AG10803 (cell line): Measurements from ENCODE around the gene NKPD1.

Source experiments
- DNase-seq: peaks from one replicate; pipeline ENCODE4 v3.0.0; 2010; ENCODE audit warnings: low read depth
- H3K4me3 ChIP-seq: 2 replicates; pipeline ENCODE4 v1.5.1; 2011; ENCODE audit warnings: mild to moderate bottlenecking, low read length, control low read depth
- TF ChIP-seq, protein P1 (sequence below): conservative IDR thresholded peaks from 2 replicates; pipeline ENCODE4 v1.5.1; 2011; ENCODE audit warnings: mild to moderate bottlenecking, low read length, control low read depth, inconsistent platforms

Gene NKPD1

DNA sequence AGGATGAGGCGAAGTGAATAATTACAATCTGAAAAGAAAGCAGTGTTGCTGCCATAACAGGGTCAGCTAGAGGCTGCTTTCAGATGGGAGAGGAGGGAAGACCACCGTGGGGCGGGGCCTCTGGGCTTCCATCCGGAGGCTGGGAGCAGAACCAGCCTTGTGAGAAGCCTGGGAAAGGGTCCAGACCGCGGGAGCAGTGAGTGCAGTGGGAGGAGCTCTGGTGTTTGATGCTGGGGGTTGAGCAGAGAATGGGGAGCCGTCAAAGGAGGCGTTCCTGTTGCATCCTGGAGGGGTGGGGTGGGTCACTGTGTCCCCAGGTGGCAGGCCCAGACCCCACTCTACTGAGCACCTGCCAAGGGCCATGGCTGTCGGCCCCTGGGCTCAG is 18.1 kb downstream of the NKPD1 start:
- TF ChIP-seq, protein P1, sequence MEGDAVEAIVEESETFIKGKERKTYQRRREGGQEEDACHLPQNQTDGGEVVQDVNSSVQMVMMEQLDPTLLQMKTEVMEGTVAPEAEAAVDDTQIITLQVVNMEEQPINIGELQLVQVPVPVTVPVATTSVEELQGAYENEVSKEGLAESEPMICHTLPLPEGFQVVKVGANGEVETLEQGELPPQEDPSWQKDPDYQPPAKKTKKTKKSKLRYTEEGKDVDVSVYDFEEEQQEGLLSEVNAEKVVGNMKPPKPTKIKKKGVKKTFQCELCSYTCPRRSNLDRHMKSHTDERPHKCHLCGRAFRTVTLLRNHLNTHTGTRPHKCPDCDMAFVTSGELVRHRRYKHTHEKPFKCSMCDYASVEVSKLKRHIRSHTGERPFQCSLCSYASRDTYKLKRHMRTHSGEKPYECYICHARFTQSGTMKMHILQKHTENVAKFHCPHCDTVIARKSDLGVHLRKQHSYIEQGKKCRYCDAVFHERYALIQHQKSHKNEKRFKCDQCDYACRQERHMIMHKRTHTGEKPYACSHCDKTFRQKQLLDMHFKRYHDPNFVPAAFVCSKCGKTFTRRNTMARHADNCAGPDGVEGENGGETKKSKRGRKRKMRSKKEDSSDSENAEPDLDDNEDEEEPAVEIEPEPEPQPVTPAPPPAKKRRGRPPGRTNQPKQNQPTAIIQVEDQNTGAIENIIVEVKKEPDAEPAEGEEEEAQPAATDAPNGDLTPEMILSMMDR = no peak
- no peak for DNase-seq
- H3K4me3 ChIP-seq = no peak overlapping the region

DNA sequence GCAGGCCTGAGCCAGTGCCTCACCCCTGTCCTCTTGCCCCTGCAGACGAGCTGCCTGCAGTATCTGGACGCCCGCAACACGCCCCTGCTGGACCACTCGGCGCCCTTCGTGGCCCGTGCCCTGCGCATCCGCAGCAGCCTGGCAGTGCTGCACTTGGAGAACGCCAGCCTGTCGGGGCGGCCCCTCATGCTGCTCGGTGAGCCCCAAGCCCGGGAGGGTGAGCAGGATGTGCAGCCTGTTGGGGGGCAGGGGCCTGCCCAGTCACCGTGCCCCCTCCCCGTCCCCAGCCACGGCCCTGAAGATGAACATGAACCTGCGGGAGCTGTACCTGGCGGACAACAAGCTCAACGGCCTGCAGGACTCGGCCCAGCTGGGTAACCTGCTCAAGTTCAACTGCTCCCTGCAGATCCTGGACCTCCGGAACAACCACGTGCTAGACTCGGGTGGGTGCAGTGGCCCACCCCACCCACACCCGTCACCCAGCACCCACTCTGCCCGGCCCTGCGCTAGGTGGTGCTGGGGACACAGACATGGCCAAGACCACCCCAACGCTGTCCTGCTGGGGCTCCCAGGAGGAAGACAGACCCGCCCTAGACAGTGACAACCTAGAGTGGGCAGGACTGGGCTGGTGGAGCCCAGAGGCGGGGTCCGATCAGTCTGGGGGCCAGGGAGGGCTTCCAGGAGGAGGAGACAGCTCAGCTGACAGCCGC is 18.6 kb downstream of the NKPD1 start:
- no peak overlapping the region for H3K4me3 ChIP-seq
- TF ChIP-seq, protein P1 = no peak
- no peak for DNase-seq

DNA sequence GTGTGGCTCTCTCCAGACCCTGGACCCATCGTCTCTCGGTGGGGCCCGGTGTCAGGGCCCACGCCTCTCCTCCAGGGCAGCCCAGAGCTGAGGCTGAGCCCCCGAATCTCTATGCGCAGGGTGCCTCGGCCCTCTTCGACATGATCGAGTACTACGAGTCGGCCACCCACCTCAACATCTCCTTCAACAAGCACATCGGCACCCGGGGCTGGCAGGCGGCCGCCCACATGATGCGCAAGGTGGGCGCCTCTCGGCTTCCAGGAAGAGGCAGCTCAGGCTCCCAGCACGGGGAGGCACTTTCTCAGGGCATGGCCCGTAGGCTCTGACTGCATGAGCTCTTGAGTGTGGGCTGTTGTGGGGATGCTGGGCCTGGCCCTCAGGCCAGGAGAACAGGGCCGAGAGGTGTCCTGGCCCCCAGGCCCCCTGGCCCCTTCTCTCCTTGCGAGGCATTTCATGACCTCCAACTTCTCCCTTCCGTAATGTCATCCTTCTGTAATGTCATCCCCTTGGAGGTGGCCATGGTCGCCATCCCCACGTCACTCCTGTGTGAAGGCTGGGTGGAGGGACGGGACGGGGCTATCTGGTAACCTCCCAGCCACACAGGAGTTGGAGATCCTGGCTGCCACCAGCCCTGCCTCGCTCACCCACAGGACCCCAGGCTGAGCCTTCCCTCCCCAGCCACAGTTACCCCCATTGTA is 19.4 kb downstream of the NKPD1 start:
- TF ChIP-seq, protein P1 = no peak
- no peak overlapping the region for H3K4me3 ChIP-seq
- DNase-seq = no peak

DNA sequence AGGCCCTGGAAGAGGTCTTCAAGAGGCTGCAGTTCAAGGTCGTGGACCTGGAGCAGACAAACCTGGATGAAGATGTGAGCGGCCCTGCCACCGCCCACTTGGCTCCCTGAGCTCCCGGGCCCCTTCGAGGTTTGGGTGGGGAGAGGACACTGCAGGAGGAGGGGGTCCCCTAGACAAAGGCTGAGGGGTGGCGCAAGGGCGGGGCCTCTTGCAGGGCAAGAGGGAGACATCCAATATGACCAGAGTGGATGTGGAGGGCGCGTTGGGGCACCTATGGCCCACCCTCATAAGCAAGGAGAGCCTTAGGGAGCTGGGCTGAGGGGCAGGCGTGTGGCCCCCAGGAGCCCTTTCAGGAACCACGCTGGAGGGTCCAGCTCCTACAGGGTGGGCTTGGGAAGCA is 20.2 kb downstream of the NKPD1 start:
- H3K4me3 ChIP-seq = no peak overlapping the region
- DNase-seq = no peak
- TF ChIP-seq, protein P1 = no peak

DNA sequence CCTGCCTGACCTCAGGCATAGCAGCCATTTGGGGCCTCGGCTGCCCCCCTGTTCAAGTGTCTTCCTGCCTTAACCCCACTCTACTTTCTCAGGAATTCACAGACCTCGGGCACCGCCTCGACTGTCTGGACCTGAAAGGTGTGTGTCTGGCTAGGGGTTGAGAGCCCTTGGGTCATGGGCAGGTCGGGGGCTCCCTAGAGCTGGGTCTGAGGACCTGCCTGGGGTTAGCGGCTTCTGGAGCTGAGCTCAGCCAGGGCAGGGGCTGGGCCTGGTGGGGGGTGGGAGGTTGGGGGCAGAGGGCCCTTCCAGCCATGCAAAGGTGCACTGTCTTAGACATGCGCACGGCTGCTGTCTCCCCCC is 20.7 kb downstream of the NKPD1 start:
- TF ChIP-seq, protein P1 = no peak
- no peak for DNase-seq
- H3K4me3 ChIP-seq = no peak overlapping the region

DNA sequence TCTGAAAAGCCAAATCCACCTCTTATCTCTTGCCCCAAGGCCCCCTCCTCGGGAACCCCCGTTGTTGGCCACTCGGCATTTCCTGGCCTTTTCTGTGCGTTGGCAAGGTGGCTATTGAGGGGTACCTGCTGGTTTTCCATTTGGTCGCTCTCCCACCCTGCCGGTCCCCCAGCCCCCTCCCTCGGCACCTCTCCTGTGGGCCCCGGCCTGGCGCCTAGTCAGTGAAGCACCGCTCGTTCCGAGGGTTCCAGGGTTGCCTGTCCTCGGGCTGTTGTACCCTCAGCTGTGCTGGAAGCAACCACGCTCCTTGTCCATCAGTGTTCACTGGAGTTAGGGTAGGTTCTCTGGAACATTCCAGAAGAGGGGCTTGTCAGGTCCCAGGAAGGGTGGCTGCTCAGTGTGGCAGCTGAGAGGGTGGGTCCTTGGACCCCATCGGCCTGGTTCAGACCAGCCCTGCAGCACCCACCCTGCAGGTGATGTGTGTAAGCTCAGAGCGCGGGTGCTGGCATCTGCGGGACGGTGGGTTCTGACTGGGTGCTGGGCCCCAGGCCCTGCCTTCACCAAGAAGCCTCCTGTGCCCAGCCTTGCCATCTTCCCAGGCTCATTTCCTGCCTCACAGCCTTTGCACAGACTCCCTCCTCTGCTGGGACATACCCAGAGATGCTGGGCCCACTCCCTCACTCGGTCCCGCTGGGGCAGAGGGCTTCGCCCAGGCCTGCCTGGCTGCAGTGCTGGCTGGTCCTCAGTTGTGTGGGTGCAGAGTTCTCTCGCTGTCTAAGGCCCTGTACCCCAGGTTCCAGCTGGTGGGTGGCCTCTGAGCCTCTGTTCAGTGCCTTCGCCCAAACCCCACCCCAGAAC is 21.3 kb downstream of the NKPD1 start:
- no peak for DNase-seq
- H3K4me3 ChIP-seq = no peak overlapping the region
- TF ChIP-seq, protein P1 = no peak
